IPS DF 4.7 (cell line): ENCODE measurements around the gene SLC35F3.

ENCODE experiments used
- DNase-seq: peaks from one replicate; pipeline ENCODE4 v3.0.0-alpha.2; 2013; ENCODE audit warnings: low spot score; ENCODE audit errors: extremely low read depth

The SLC35F3 gene

GRCh38 chr1:234218078-234218477, 313.6 kb downstream of the SLC35F3 start:
- no peak for DNase-seq

- DNase-seq = no peak
Measured at GRCh38 chr1:234219711-234220110, 315.2 kb downstream of the SLC35F3 start.

- no peak for DNase-seq
Measured at GRCh38 chr1:234221601-234222000, 317.1 kb downstream of the SLC35F3 start.

DNA sequence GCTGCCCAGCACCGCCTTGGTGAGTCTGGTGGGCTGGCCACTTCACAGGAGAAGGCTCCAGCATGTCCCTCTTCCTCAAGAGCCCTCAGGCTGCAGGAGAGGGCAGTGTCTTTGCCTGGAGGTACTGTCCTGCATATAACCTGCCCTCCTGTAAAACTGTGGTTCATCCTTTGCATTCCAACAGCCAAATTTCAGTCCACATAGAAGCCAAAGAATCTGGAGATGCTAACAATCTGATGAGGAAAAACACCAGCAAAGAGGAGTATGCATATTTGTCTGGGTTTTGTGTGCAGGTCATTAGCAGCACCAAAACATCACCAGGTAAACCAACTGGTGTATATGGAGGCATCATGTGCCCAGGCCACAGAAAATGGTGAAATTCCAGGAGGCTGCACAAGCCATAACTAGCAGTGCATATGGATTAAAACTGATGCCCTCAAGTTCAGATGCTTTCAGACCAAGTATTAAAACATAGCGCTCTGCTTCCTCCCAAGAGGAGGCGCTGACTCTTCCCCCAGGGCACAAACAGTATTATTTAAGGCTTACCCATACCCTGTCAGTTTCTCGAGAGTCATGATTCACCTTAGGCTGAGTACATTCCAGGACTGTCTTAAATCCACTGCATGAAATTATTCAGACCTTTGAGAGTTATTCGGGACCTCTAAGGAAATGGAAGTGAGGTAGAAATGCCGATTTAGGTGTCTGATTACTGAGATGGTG, 318.2 kb downstream of the SLC35F3 start:
- DNase-seq = no peak

GRCh38 chr1:234226113-234226818, 321.8 kb downstream of the SLC35F3 start:
- no peak for DNase-seq

GRCh38 chr1:234226819-234227165, 322.3 kb downstream of the SLC35F3 start:
- no peak for DNase-seq

GRCh38 chr1:234229581-234230387, 325.3 kb downstream of the SLC35F3 start:
- no peak for DNase-seq

DNA sequence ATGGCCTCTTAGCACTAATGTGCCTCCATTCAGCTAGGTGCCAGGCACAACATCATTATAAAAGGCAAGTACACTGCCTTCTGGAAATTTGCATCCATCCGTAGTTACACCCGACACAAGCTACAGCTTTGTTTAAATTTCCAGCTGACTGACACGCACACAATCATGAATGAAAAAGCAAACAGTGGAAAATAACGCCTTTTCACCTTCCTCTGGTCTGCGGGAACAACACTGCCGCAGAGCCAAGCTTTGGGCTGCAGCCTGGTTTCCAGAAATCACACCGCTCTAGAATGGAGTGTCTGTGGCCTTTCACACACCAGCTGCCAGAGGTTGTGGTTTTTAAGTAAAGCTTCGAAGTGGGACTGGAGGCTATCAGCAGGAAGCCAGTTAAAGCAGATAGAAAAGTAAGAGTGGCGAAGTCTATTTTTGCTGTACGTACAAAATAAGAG, 326.0 kb downstream of the SLC35F3 start:
- DNase-seq = no peak

DNA sequence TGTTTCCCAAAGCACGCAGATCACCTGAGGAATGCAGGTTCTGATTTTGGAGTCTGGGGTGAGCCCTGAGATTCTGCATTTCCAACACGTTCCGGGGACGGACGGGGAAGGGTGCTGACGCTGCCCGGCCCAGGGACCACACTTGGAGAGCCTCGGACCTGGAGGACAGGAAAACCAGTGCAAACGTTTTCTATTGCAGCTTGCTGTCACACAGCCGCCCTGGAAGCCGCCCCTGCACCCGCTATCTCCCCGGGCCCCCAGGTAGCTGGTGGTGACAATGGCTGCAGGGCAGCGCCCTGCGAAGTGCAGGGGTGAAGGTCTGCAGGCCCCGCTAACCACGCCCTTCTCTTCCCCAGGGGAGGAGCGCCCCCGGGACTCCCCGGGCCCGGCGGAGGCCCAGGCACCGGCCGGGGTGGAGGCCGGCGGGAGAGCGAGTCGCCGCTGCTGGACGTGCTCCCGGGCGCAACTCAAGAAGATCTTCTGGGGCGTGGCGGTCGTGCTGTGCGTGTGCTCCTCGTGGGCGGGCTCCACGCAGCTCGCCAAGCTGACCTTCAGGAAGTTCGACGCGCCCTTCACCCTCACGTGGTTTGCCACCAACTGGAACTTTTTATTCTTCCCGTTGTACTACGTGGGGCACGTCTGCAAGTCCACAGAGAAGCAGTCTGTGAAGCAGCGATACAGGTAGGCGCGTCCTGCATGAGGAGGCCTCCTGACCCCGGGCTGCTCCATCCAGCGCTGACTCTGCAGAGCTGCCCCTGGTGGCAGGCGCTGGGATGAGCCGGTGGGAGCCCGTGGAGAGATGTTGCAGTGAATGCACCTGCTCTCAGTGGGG, 326.8 kb downstream of the SLC35F3 start:
- no peak for DNase-seq

GRCh38 chr1:234231893-234232276, 327.4 kb downstream of the SLC35F3 start:
- DNase-seq = no peak

DNA sequence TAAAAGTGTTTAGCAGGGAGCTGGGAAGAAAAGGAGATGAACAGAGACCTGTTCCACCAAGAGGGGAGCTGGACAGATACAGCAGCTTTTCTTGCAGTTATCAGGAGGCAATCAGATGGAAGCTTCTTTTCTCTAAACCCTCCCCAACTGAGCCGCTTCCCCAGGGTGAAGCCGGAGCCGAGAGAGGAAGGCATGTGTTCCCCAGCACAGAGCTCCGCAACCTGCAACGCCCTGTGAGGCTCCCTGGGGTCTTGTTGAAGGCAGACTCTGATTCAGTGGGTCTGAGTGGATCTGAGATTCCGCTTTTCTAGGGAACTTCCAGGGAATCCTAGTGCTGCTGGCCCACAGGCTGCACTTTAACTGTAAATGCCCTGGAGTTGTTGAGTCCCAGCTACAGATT, 329.7 kb downstream of the SLC35F3 start:
- DNase-seq = no peak

DNA sequence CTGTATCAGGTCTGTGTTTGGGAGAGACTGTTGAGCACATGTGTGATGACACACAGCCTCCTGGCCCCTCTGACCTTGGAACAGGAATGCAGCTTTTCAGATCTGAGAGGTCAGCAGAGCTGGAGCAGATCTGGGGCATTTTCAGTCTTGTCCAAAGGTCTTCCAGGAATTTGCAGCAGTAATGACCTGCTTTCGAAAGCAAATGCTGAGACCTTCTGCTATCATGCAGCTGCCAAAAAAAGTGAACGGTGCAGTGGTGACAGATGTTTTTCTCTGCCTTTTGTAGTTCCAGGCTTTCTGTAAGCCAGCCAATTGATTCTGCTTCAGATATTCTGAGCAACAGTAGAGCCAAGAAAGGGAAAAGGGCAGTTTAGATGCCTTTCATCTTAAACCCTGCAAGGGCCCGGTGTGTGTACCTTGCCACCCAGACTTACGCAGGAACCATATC, 331.0 kb downstream of the SLC35F3 start:
- no peak for DNase-seq

GRCh38 chr1:234237393-234237792, 332.9 kb downstream of the SLC35F3 start:
- no peak for DNase-seq

DNA sequence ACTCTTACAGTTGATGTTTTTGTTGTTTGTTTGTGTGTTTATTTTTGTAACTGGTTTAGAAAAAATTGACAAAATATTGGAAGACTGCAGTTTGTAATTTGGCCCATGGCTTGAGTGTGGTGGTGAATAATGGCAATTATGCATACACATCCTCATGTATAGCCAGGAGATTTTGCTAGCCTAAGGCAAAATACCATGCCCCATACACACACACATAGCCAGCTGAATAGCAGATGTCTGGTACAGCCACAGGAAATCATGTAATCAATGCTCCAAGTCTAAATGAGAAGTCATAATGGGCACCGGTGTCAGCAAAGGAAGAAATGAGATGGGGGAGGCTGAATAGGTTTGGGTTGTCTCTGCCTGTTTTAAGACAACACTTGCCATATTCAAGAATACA, 333.6 kb downstream of the SLC35F3 start:
- DNase-seq = no peak

- no peak for DNase-seq
Measured at GRCh38 chr1:234239515-234239914, 335.0 kb downstream of the SLC35F3 start.

DNA sequence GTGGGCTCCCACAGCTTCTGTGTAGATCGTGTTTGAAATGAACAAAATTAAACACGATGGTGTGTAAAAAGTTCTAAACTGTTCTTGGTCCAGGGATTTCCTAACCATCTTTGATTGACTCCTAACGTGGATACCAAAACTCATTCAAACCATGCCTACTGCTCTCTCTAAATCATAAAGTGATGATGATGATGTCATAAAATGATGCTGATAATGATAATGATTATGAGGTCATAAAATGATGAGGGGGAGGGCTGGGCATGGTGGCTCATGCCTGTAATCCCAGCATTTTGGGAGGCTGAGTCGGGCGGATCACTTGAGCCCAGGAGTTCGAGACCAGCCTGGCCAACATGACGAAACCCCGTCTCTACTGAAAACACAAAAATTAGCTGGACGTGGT, 335.5 kb downstream of the SLC35F3 start:
- DNase-seq = no peak

DNA sequence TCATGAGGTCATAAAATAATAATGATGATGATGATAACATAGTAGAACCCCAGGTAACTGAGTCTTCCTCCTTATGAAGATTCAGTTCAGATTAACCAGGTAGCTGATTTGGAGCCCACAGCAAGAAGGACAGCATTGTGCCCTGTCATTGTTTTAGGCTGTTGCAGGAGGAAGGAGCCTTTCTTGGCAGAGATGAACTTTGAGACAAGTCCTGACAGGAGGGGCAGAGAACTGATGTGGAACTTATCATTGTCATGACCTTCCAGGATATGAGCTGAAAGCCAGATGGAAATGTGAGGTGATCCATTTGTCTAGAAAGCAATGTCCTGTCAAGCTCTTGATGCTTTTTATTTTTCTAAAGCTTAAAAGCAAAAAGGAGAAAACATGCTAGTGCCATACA, 336.2 kb downstream of the SLC35F3 start:
- DNase-seq = no peak

DNA sequence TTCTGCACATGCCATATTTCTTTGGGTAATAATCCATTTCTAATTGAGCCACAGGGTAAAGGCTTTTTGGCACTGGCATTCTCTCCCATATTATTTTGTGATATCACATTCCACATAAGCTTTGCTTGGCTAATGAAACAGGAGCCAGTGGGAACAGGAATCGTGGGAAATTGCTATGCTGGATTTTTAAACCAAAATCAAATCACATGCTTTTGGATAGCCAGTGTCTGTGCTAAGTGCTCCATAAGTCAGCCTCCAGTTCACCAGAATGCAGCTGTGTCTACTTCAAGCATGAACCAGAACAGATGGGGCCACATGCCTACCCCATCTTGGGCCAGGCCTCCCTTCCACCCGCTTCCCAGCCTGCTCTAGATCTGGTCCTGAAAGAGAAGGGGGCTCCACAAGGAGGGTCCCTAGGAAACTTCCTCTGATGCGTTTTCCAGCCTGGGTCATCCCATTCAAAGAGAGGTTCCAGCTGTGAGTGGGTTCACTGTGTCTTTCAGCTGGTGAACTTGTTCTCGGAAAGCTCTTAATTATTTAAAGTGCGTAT, 337.5 kb downstream of the SLC35F3 start:
- no peak for DNase-seq

DNA sequence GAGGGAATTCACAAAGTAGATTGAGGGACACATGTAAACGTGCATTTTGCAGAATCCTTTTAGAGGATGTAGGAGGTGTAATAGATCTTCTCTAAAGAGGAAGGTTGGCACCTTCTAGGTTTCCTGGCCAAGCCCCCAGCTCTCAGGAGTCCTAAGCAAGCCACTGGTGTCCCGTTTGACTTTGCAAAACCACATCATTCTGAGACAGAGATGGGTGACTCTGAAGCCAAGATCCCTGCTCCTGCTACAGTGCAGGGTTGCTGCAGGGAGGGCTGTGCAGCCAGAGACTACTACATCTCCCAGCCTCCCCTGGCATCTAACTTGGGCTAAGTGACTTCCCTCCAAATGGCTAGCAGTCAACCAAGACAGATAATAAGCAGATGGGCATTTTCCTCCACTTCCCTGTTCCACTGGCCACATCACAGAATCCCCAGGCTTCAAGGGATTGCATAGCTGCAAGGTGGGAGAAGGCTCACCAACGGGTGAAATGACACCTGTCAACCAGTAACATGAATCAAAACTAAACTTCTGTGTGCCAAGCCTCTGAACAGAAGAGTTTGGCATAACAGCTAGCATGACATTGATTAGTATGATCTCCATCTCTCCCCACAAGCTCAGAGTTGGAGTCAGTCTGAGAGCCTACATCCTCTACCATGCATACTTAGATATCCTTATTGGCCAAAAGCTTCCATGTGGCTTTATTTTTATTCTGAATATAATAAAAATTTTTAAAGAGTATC, 339.2 kb downstream of the SLC35F3 start:
- DNase-seq = no peak

DNA sequence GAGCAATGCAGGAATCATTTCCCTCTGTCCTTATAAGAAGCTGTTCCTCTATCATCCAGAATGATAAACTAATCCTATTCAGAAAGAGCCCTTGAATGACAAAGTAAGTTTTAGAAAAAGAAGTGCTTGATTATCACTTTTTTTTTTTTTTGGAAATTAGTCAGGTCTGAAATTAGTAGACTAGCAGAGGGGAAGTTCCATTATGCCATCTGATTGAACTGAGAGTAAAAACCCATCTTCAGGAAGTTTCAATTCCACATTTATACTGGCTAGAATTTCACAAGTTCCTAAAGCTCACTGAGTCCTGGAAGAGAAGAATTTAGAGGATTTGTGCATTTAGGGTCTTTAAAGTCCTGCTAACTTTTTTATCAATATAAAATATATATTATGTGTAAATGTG, 340.0 kb downstream of the SLC35F3 start:
- DNase-seq = no peak
